ENCODE results near the gene GLIS1.

GLIS1 gene

GRCh38 chr1:53468374-53468773 is 270.6 kb downstream of the GLIS1 start:
- DNase-seq (ENCODE audit: extremely low spot score) = no peak
- ChIA-PET POLR2A (no interaction called here), CTCF (interaction anchor here (0.6 kb wide), 1 partner anchor 77 kb away, joined by 3 read pairs; no protein-coding TSS in a partner anchor)
- no peak for TF ChIP-seq BHLHE40 (IDR thresholded peaks at IDR 0.05; ENCODE audit: borderline replicate concordance)
- no peak for TF ChIP-seq TARDBP (IDR thresholded peaks at IDR 0.05)
- TF ChIP-seq FOXM1 (IDR thresholded peaks at IDR 0.05; ENCODE audit: borderline replicate concordance) = no peak
- no peak for TF ChIP-seq CTBP1 (IDR thresholded peaks at IDR 0.05; ENCODE audit: borderline replicate concordance)
- TF ChIP-seq ZNF384 (IDR thresholded peaks at IDR 0.05) = no peak
- TF ChIP-seq ELF4 (IDR thresholded peaks at IDR 0.05) = no peak
- no peak for TF ChIP-seq ARNT (IDR thresholded peaks at IDR 0.05)
- TF ChIP-seq FOXK2 (IDR thresholded peaks at IDR 0.05) = no peak
- no peak for TF ChIP-seq NFRKB (IDR thresholded peaks at IDR 0.05)
- TF ChIP-seq SP1 (IDR thresholded peaks at IDR 0.05) = no peak
- no peak for TF ChIP-seq SUZ12 (IDR thresholded peaks at IDR 0.05)
- no peak for TF ChIP-seq HDGF (IDR thresholded peaks at IDR 0.05; ENCODE audit: borderline replicate concordance)
- TF ChIP-seq PKNOX1 (IDR thresholded peaks at IDR 0.05) = no peak
- TF ChIP-seq LEF1 (IDR thresholded peaks at IDR 0.05; ENCODE audit: borderline replicate concordance) = no peak
- no peak for TF ChIP-seq FOXA1 (IDR thresholded peaks at IDR 0.05)

- TF ChIP-seq LEF1 (IDR thresholded peaks at IDR 0.05; ENCODE audit: borderline replicate concordance) (no peak), TARDBP (IDR thresholded peaks at IDR 0.05) (no peak)
- POLR2A ChIA-PET = no interaction called here
- DNase-seq (ENCODE audit: extremely low spot score) = no peak
- CTCF ChIA-PET = no interaction called here
Measured at GRCh38 chr1:53467391-53467790, 271.6 kb downstream of the GLIS1 start.

- no peak for DNase-seq (ENCODE audit: extremely low spot score)
- TF ChIP-seq ZNF384 (IDR thresholded peaks at IDR 0.05) (no peak), PKNOX1 (IDR thresholded peaks at IDR 0.05) (no peak), ARNT (IDR thresholded peaks at IDR 0.05) (no peak), SUZ12 (IDR thresholded peaks at IDR 0.05) (no peak), LEF1 (IDR thresholded peaks at IDR 0.05; ENCODE audit: borderline replicate concordance) (no peak), HDGF (IDR thresholded peaks at IDR 0.05; ENCODE audit: borderline replicate concordance) (no peak), ELF4 (IDR thresholded peaks at IDR 0.05) (no peak), FOXK2 (IDR thresholded peaks at IDR 0.05) (no peak), SP1 (IDR thresholded peaks at IDR 0.05) (no peak), BHLHE40 (IDR thresholded peaks at IDR 0.05; ENCODE audit: borderline replicate concordance) (no peak), CTBP1 (IDR thresholded peaks at IDR 0.05; ENCODE audit: borderline replicate concordance) (no peak), NFRKB (IDR thresholded peaks at IDR 0.05) (no peak), L3MBTL2 (conservative IDR thresholded peaks at IDR 0.05) (no peak), TARDBP (IDR thresholded peaks at IDR 0.05) (no peak), FOXM1 (IDR thresholded peaks at IDR 0.05; ENCODE audit: borderline replicate concordance) (no peak), FOXA1 (IDR thresholded peaks at IDR 0.05) (no peak)
- POLR2A ChIA-PET = interaction anchor here (1.0 to 1.1 kb wide), 2 partner anchors 9 to 22 kb away, joined by 3 read pairs; no protein-coding TSS in a partner anchor
- CTCF ChIA-PET = interaction anchor here (0.5 to 1.8 kb wide), 3 partner anchors 15 to 75 kb away, joined by 3 to 7 read pairs (median 3); no protein-coding TSS in a partner anchor
Measured at GRCh38 chr1:53465023-53465957, 273.7 kb downstream of the GLIS1 start.

DNA sequence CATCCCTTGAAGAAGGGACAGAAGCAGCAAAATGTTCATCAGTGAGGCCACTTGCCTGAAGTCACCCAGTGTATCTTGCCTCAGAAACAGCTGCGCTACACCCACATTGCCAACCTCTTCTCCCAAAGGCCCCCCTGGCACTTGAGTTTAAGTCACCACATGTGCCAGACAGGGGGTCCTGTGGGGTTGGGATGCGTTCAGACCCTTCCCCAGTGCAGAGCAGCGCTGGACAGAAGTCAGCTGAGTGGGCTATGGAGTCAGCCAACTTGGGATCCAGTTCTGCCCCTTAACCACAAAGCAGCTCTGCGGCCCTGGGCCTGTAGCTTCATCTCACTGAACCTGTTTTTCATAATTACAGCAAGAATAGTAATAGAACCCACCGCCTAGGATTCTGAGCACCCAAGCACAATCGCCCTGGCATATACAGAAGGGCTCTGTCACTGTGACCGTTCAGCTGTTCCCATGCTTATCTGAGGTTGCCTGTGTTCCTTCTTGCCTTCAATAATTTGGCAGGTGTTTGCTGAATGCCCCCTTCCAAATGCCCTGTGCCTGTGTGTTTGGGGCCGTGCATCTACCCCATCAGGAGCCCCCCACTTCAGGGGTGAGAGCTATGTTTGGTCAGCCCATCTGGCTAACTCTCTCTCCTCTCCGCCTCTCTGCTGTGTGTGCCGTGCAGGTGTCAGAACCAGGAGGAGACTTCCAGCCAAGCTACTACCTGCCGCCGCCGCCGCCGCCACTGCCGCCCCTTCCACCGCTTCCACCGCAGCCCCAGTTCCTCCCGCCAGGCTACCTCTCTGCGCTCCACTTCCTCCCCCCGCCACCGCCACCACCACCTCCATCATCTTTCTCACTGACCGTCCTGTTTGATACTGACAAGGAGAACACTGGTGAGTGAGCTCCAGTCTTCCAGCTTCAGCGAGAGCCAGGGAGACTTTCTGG is 274.7 kb downstream of the GLIS1 start:
- CTCF ChIA-PET = interaction anchor here (0.5 to 1.5 kb wide), 4 partner anchors 21 to 73 kb away, joined by 3 to 4 read pairs (median 3); no protein-coding TSS in a partner anchor
- POLR2A ChIA-PET = no interaction called here

More for the DNA sequence above, 274.7 kb downstream of the GLIS1 start:
- TF ChIP-seq ELF4 (IDR thresholded peaks at IDR 0.05) (no peak), PKNOX1 (IDR thresholded peaks at IDR 0.05) (no peak), TARDBP (IDR thresholded peaks at IDR 0.05) (no peak), FOXA1 (IDR thresholded peaks at IDR 0.05) (no peak), BHLHE40 (IDR thresholded peaks at IDR 0.05; ENCODE audit: borderline replicate concordance) (no peak), L3MBTL2 (conservative IDR thresholded peaks at IDR 0.05) (no peak), ARNT (IDR thresholded peaks at IDR 0.05) (no peak), FOXK2 (IDR thresholded peaks at IDR 0.05) (no peak), HDGF (IDR thresholded peaks at IDR 0.05; ENCODE audit: borderline replicate concordance) (no peak), SUZ12 (IDR thresholded peaks at IDR 0.05) (no peak), FOXM1 (IDR thresholded peaks at IDR 0.05; ENCODE audit: borderline replicate concordance) (no peak), NFRKB (IDR thresholded peaks at IDR 0.05) (no peak), CTBP1 (IDR thresholded peaks at IDR 0.05; ENCODE audit: borderline replicate concordance) (no peak), SP1 (IDR thresholded peaks at IDR 0.05) (no peak), LEF1 (IDR thresholded peaks at IDR 0.05; ENCODE audit: borderline replicate concordance) (no peak), ZNF384 (IDR thresholded peaks at IDR 0.05) (no peak)
- DNase-seq (ENCODE audit: extremely low spot score) = no peak
